ENCODE data around the gene RNF130.

RNF130 gene

GRCh38 chr5:180111273-180112002 is 39.9 kb upstream of the RNF130 start:
- peaks cover 13% of the 10 kb centered on the region for H3K9me3 Mint-ChIP-seq
- no peak overlapping the region for H3K4me3 Mint-ChIP-seq
- DNase-seq (ENCODE audit: low spot score in 2 of 2) = no peak
- no peak overlapping the region for H3K27ac Mint-ChIP-seq
- H3K4me1 Mint-ChIP-seq = no peaks in the 10 kb centered on the region
- no peak for ATAC-seq
- no peaks in the 10 kb centered on the region for H3K36me3 Mint-ChIP-seq

GRCh38 chr5:180109920-180110319 is 38.4 kb upstream of the RNF130 start:
- no peak for ATAC-seq
- no peak for DNase-seq (ENCODE audit: low spot score in 2 of 2)
- no peak overlapping the region for H3K27ac Mint-ChIP-seq
- H3K4me1 Mint-ChIP-seq = no peaks in the 10 kb centered on the region
- no peaks in the 10 kb centered on the region for H3K36me3 Mint-ChIP-seq
- H3K9me3 Mint-ChIP-seq = peaks cover 17% of the 10 kb centered on the region
- no peak overlapping the region for H3K4me3 Mint-ChIP-seq

DNA sequence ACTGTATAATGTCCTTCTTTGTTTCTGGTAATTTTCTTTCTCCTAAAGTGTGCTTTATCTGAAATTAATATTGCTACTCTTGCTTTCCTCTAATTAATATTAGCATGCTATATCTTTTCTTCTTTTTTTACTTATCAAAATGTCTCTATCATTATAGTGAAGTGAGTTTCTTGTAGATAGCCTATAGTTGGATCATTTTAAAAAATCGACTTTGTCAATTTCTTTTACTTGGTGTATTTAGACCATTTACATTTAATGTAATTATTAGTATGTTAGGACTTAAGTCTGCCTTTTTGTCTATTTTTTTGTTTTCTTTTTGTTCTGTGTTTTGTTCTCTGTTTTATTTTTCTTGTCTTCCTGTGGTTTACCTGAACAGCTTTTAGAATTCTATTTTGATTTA is 35.4 kb upstream of the RNF130 start:
- H3K36me3 Mint-ChIP-seq = no peaks in the 10 kb centered on the region
- H3K9me3 Mint-ChIP-seq = peaks cover 17% of the 10 kb centered on the region

GRCh38 chr5:180105827-180106312 is 34.3 kb upstream of the RNF130 start:
- H3K9me3 Mint-ChIP-seq = peaks cover 17% of the 10 kb centered on the region
- DNase-seq (ENCODE audit: low spot score in 2 of 2) (no peak), ATAC-seq (no peak)
- no peaks in the 10 kb centered on the region for H3K36me3 Mint-ChIP-seq
- no peak overlapping the region for H3K27ac Mint-ChIP-seq
- H3K4me1 Mint-ChIP-seq = no peaks in the 10 kb centered on the region
- H3K4me3 Mint-ChIP-seq = no peak overlapping the region

More for the DNA sequence above, 35.4 kb upstream of the RNF130 start:
- Mint-ChIP-seq H3K4me1 (no peaks in the 10 kb centered on the region), H3K4me3 (no peak overlapping the region), H3K27ac (no peak overlapping the region)
- DNase-seq (ENCODE audit: low spot score in 2 of 2) (no peak), ATAC-seq (no peak)

DNA sequence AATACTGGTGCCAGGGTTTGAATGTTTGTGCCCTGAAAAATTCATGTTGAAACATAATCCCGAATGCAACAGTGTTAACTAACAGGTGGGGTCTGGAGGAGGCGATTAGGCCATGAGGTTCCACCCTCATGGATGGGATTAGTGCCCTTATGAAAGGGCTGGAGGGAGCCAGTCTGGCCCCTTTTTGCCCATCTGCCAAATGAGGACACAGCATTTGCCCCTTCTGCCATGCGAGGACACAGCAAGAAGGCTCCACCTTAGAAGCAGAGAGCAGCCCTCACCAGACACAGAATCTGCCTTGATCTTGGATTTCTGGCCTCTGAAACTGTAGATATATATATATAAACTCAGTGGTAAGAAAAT is 32.6 kb upstream of the RNF130 start:
- Mint-ChIP-seq H3K27ac (no peak overlapping the region), H3K4me1 (no peaks in the 10 kb centered on the region), H3K9me3 (peaks cover 17% of the 10 kb centered on the region), H3K4me3 (no peak overlapping the region), H3K36me3 (no peaks in the 10 kb centered on the region)
- no peak for ATAC-seq
- no peak for DNase-seq (ENCODE audit: low spot score in 2 of 2)

- H3K9me3 Mint-ChIP-seq = peaks cover 17% of the 10 kb centered on the region
- H3K27ac Mint-ChIP-seq = no peak overlapping the region
- H3K4me1 Mint-ChIP-seq = no peaks in the 10 kb centered on the region
- H3K4me3 Mint-ChIP-seq = no peak overlapping the region
- no peak for DNase-seq (ENCODE audit: low spot score in 2 of 2)
- ATAC-seq = no peak
- no peaks in the 10 kb centered on the region for H3K36me3 Mint-ChIP-seq
Measured at GRCh38 chr5:180103487-180104167, 32.1 kb upstream of the RNF130 start.

GRCh38 chr5:180102636-180103035 is 31.1 kb upstream of the RNF130 start:
- Mint-ChIP-seq H3K27ac (no peak overlapping the region), H3K4me1 (no peaks in the 10 kb centered on the region), H3K9me3 (peaks cover 13% of the 10 kb centered on the region), H3K36me3 (no peaks in the 10 kb centered on the region), H3K4me3 (no peak overlapping the region)
- DNase-seq (ENCODE audit: low spot score in 2 of 2) (no peak), ATAC-seq (no peak)

DNA sequence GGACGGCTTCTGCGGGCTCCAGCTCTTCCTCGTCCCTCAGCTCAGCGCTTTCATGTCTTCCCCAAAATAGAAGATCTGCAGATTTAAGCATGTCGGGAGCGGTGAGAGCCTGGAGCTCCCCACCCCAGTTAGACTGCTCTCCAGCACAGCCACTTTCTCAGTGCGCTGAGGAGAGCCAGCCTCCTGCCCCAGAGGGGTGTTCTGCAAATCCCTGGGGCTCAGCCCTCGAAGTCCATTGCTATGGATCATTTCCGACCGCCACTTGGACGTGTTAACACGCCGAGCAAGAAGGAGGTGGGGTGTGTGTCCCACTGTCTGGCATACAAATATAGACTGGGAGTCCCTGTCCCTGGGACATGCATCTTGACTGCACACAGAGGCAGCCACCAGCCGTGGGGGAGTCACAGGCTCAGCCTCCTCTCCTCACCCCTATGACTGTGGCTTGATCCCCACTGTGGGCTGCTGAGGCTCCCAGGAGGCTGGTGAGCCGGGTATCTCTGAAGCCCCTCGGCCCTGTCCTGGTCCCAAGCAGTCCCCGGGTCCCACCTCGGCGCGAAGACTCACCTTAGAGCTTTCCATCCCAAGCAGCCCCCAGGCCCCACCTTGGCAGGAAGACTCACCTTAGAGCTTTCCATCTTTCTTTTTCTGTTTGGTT is 30.0 kb upstream of the RNF130 start:
- Mint-ChIP-seq H3K36me3 (peaks cover 5% of the 10 kb centered on the region), H3K4me3 (no peak overlapping the region), H3K9me3 (peaks cover 5% of the 10 kb centered on the region), H3K4me1 (no peaks in the 10 kb centered on the region), H3K27ac (no peak overlapping the region)
- no peak for DNase-seq (ENCODE audit: low spot score in 2 of 2)
- ATAC-seq = no peak

GRCh38 chr5:180100621-180101450 is 29.3 kb upstream of the RNF130 start:
- Mint-ChIP-seq H3K4me3 (no peak overlapping the region), H3K27ac (no peak overlapping the region), H3K4me1 (no peaks in the 10 kb centered on the region), H3K9me3 (no peaks in the 10 kb centered on the region), H3K36me3 (peaks cover 5% of the 10 kb centered on the region)
- DNase-seq (ENCODE audit: low spot score in 2 of 2) = no peak
- ATAC-seq = no peak

GRCh38 chr5:180099733-180100611 is 28.4 kb upstream of the RNF130 start:
- ATAC-seq = no peak
- Mint-ChIP-seq H3K4me1 (no peaks in the 10 kb centered on the region), H3K36me3 (peaks cover 5% of the 10 kb centered on the region), H3K9me3 (no peaks in the 10 kb centered on the region), H3K4me3 (no peak overlapping the region), H3K27ac (no peak overlapping the region)
- DNase-seq (ENCODE audit: low spot score in 2 of 2) = no peak

DNA sequence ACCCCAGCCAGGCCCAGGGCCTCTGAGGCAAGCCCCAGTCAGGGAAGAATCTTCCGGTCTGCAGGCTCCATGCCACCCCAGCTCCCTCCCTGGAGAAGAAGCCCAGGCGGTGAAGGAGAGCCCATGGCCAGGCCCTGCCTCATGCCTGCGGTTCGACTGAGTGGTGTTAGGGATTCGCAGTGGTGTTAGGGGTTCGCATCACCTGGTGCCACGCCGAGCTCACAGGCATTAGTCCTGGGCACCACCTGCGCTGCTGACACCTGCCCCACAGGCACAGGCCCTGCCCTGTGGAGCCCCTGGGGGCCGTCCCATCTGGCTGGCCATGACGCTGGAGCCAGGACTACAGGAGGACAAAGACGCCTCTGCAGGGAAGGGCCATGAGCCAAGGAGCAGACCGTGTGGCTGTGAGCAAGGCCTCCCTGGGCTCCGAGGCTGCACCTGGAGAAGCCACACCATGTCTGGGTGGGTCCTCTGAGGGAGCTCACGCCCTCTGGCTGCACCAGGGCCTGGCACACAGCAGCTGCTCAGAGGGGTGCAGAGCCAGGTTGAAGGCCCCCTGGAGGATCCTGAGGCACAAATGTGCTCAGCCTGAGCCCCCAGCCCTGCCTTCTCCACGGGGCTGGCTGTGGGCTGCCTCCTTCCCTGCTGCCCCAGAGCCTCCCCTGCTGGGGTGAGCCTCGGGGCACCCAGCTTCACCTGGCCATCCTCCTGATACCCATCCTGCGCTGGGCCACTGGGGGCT is 27.6 kb upstream of the RNF130 start:
- peaks cover 5% of the 10 kb centered on the region for H3K36me3 Mint-ChIP-seq
- H3K4me1 Mint-ChIP-seq = no peaks in the 10 kb centered on the region
- DNase-seq (ENCODE audit: low spot score in 2 of 2) = no peak
- no peak overlapping the region for H3K27ac Mint-ChIP-seq
- H3K4me3 Mint-ChIP-seq = no peak overlapping the region
- H3K9me3 Mint-ChIP-seq = no peaks in the 10 kb centered on the region
- no peak for ATAC-seq

- Mint-ChIP-seq H3K9me3 (no peaks in the 10 kb centered on the region), H3K4me3 (no peak overlapping the region), H3K36me3 (peaks cover 5% of the 10 kb centered on the region), H3K4me1 (no peaks in the 10 kb centered on the region), H3K27ac (no peak overlapping the region)
- ATAC-seq (no peak), DNase-seq (ENCODE audit: low spot score in 2 of 2) (no peak)
Measured at GRCh38 chr5:180098526-180098925, 27.0 kb upstream of the RNF130 start.

DNA sequence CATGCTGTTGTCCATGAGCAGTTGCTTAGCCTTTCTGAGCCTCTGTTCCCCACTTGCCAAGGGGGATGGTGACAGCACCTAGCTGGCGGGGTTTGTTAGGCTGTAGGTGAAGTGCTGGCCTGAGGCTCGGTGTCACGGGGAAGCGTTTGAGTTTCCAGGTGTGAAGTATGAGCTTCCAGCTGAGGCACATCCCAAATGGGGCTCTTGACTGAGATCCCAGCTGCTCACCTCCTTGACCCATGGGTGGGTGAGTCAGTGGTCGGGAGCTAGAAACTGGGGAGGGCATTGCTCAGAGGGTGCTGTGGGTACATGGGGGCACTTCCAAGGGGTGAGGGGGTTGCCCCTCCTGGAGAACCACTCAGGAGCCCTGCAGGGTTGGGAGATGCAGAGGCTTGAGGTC is 26.4 kb upstream of the RNF130 start:
- Mint-ChIP-seq H3K27ac (no peak overlapping the region), H3K4me1 (no peaks in the 10 kb centered on the region), H3K9me3 (no peaks in the 10 kb centered on the region), H3K36me3 (peaks cover 5% of the 10 kb centered on the region), H3K4me3 (no peak overlapping the region)
- ATAC-seq = no peak
- DNase-seq (ENCODE audit: low spot score in 2 of 2) = no peak

Data from stimulated activated effector memory CD8-positive, alpha-beta T cell treated with anti-CD3 and anti-CD28 coated beads, Interleukin-12 subunit alpha, Interleukin-12 subunit beta, amount 100 ng/mL, for 72 hours (primary cell).